MM.1S (cell line): ENCODE results near the gene ARF6.
"Not testable (repeated sequence)": the region's sequence is repeated elsewhere in the genome, so short reads cannot be mapped to it uniquely, and the experiment has no call there.

ENCODE experiments used
- DNase-seq: peaks from one replicate; pipeline ENCODE4 v3.0.0-alpha.2; 2015
- H2AFZ ChIP-seq: fragments of 300-600 bp; sonication (generic); 2 replicates; pipeline ENCODE4 v1.6.0; 2016; ENCODE audit warnings: antibody characterized with exemption, low read length
- H3F3A ChIP-seq: fragments of 300-600 bp; sonication (generic); 2 replicates; pipeline ENCODE4 v1.6.1; 2016; ENCODE audit warnings: mild to moderate bottlenecking, antibody characterized with exemption, low read length, moderate library complexity, mixed read lengths; ENCODE audit not compliant: insufficient read depth
- H3K27ac ChIP-seq: fragments of 300-600 bp; sonication (generic); 2 replicates; pipeline ENCODE4 v1.5.1; 2016; ENCODE audit warnings: mild to moderate bottlenecking, low read length
- H3K27me3 ChIP-seq: fragments of 300-600 bp; sonication (generic); replicated peaks from 2 replicates; pipeline ENCODE4 v1.6.0; 2016; ENCODE audit warnings: low read length; ENCODE audit not compliant: insufficient read depth
- H3K36me3 ChIP-seq: fragments of 300-600 bp; sonication (generic); replicated peaks from 2 replicates; pipeline ENCODE4 v1.6.1; 2016; ENCODE audit warnings: mild to moderate bottlenecking, low read length, mixed read lengths; ENCODE audit not compliant: insufficient read depth
- H3K4me1 ChIP-seq: fragments of 300-600 bp; sonication (generic); 2 replicates; pipeline ENCODE4 v1.6.1; 2016; ENCODE audit warnings: low read length, mixed read lengths
- H3K4me2 ChIP-seq: fragments of 300-600 bp; sonication (generic); 2 replicates; pipeline ENCODE4 v1.6.0; 2016; ENCODE audit warnings: low read depth, low read length
- H3K4me3 ChIP-seq: fragments of 300-600 bp; sonication (generic); 2 replicates; pipeline ENCODE4 v1.5.1; 2016; ENCODE audit warnings: low read length, mixed read lengths
- H3K79me2 ChIP-seq: fragments of 300-600 bp; sonication (generic); 2 replicates; pipeline ENCODE4 v1.6.1; 2016; ENCODE audit warnings: mixed run types, low read length, mixed read lengths
- H3K9ac ChIP-seq: fragments of 300-600 bp; sonication (generic); 2 replicates; pipeline ENCODE4 v1.6.1; 2016; ENCODE audit warnings: low read length, mixed read lengths
- H3K9me2 ChIP-seq: fragments of 300-600 bp; sonication (generic); replicated peaks from 2 replicates; pipeline ENCODE4 v1.6.1; 2016; ENCODE audit warnings: mild to moderate bottlenecking, low read length, mixed read lengths; ENCODE audit not compliant: insufficient read depth
- H3K9me3 ChIP-seq: fragments of 300-600 bp; sonication (generic); replicated peaks from 2 replicates; pipeline ENCODE4 v1.6.1; 2016; ENCODE audit warnings: mild to moderate bottlenecking, low read length, mixed read lengths; ENCODE audit not compliant: insufficient read depth
- H4K20me1 ChIP-seq: fragments of 300-600 bp; sonication (generic); 2 replicates; pipeline ENCODE4 v1.6.1; 2016; ENCODE audit warnings: mild to moderate bottlenecking, low read length, moderate library complexity, mixed read lengths; ENCODE audit not compliant: insufficient read depth
- EZH2 ChIP-seq: fragments of 300-600 bp; sonication (generic); optimal IDR thresholded peaks from 2 replicates; pipeline ENCODE3; 2017; ENCODE audit warnings: low read depth, mild to moderate bottlenecking, antibody characterized with exemption, low read length, mixed read lengths
- EZH2phosphoT487 ChIP-seq: fragments of 300-600 bp; sonication (generic); IDR thresholded peaks from 2 replicates; pipeline ENCODE4 v1.6.1; 2018; ENCODE audit warnings: antibody characterized with exemption, low read length
- TF ChIP-seq, protein P1 (sequence below): fragments of 300-600 bp; sonication (generic); IDR thresholded peaks from 2 replicates; pipeline ENCODE4 v1.5.1; 2016; ENCODE audit warnings: antibody characterized with exemption, low read length, mixed read lengths

Gene ARF6

DNA sequence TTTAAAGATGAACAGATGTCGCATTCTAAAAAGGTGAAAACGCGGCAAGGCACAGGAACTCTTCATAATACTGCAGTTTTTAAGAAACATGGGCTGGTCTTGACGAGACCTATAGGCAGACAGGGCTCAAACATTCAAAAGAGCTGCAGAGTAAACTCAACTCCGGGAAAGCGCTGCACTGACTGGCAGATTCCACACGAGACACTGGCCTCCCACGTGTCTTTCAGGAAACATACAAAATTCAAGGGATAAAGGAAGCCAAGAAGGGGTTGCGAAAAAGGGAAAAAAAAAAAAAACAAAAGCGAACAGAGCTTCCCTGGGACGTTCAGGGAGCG lies 614 bp upstream of the ARF6 start:
- Histone ChIP-seq H3K4me1 (no peaks in the 10 kb centered on the region), H3K79me2 (peaks cover 43% of the 10 kb centered on the region), H3K27me3 (no peaks in the 10 kb centered on the region), H3K9me2 (no peaks in the 10 kb centered on the region), H2AFZ (peak overlapping the region; percentile 34; the same call in 1 of the 2 replicates), H3K4me2 (peak overlapping the region; percentile 59), H3K4me3 (peak overlapping the region; percentile 50), H3F3A (peaks cover 3% of the 10 kb centered on the region), H3K36me3 (no peaks in the 10 kb centered on the region; the same call in 1 of the 2 replicates), H3K27ac (peak overlapping the region; percentile 98), H4K20me1 (peaks cover 4% of the 10 kb centered on the region; the same call in 1 of the 2 replicates), H3K9ac (peak overlapping the region; percentile 99), H3K9me3 (no peaks in the 10 kb centered on the region)
- DNase-seq: peak; percentile 49
- no peak for TF ChIP-seq EZH2phosphoT487
- TF ChIP-seq, protein P1, sequence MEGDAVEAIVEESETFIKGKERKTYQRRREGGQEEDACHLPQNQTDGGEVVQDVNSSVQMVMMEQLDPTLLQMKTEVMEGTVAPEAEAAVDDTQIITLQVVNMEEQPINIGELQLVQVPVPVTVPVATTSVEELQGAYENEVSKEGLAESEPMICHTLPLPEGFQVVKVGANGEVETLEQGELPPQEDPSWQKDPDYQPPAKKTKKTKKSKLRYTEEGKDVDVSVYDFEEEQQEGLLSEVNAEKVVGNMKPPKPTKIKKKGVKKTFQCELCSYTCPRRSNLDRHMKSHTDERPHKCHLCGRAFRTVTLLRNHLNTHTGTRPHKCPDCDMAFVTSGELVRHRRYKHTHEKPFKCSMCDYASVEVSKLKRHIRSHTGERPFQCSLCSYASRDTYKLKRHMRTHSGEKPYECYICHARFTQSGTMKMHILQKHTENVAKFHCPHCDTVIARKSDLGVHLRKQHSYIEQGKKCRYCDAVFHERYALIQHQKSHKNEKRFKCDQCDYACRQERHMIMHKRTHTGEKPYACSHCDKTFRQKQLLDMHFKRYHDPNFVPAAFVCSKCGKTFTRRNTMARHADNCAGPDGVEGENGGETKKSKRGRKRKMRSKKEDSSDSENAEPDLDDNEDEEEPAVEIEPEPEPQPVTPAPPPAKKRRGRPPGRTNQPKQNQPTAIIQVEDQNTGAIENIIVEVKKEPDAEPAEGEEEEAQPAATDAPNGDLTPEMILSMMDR: no peak
- TF ChIP-seq EZH2: no peak

DNA sequence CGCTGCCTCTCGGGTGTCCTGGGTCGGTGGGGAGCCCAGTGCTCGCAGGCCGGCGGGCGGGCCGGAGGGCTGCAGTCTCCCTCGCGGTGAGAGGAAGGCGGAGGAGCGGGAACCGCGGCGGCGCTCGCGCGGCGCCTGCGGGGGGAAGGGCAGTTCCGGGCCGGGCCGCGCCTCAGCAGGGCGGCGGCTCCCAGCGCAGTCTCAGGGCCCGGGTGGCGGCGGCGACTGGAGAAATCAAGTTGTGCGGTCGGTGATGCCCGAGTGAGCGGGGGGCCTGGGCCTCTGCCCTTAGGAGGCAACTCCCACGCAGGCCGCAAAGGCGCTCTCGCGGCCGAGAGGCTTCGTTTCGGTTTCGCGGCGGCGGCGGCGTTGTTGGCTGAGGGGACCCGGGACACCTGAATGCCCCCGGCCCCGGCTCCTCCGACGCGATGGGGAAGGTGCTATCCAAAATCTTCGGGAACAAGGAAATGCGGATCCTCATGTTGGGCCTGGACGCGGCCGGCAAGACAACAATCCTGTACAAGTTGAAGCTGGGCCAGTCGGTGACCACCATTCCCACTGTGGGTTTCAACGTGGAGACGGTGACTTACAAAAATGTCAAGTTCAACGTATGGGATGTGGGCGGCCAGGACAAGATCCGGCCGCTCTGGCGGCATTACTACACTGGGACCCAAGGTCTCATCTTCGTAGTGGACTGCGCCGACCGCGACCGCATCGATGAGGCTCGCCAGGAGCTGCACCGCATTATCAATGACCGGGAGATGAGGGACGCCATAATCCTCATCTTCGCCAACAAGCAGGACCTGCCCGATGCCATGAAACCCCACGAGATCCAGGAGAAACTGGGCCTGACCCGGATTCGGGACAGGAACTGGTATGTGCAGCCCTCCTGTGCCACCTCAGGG lies 679 bp downstream of the ARF6 start:
- peak; percentile 37 for DNase-seq
- Histone ChIP-seq H3K79me2 (peaks cover 52% of the 10 kb centered on the region), H3K27ac (peak overlapping the region; percentile 98), H3F3A (peaks cover 3% of the 10 kb centered on the region), H3K36me3 (no peaks in the 10 kb centered on the region; the same call in 1 of the 2 replicates), H3K27me3 (no peaks in the 10 kb centered on the region), H3K4me2 (peak overlapping the region; percentile 82; the same call in 1 of the 2 replicates), H3K4me3 (peak overlapping the region; percentile 90), H3K9me2 (no peaks in the 10 kb centered on the region), H3K9me3 (no peaks in the 10 kb centered on the region), H4K20me1 (peaks cover 4% of the 10 kb centered on the region; the same call in 1 of the 2 replicates), H3K4me1 (no peaks in the 10 kb centered on the region), H3K9ac (peak overlapping the region; percentile 99), H2AFZ (no peak overlapping the region)
- TF ChIP-seq, protein P1: no peak
- TF ChIP-seq EZH2phosphoT487: no peak
- no peak for TF ChIP-seq EZH2

- H4K20me1 ChIP-seq, H3F3A ChIP-seq, H3K9me3 ChIP-seq, DNase-seq, H3K27me3 ChIP-seq, H3K9me2 ChIP-seq, H2AFZ ChIP-seq, H3K4me1 ChIP-seq, H3K36me3 ChIP-seq: not testable (repeated sequence)
- Histone ChIP-seq H3K4me2 (peak overlapping the region; percentile 82), H3K9ac (peak overlapping the region; percentile 99), H3K27ac (peak overlapping the region; percentile 98; the same call in 1 of the 2 replicates), H3K4me3 (peak overlapping the region; percentile 90), H3K79me2 (peaks cover 52% of the 10 kb centered on the region)
Measured at GRCh38 chr14:49894214-49895107, 1.6 kb downstream of the ARF6 start.
